Adrenal gland (tissue), 5 donors: Measurements from ENCODE around the gene TLK1.

Experiments
- POLR2A ChIP-seq, 2 donors: fragments of 450-650 bp; IDR thresholded peaks; one replicate each; pipeline ENCODE4 v1.6.1; 2017; ENCODE audit warnings: antibody characterized with exemption in 2 of 2, mild to moderate bottlenecking in 2 of 2, moderate library complexity in 1 of 2
- TF ChIP-seq, protein P1 (sequence below), 6 experiments: fragments of 450-650 bp in 4 of 6; fragments of 200-600 bp in 2 of 6; sonication (generic) in 1 of 6; IDR thresholded peaks; 1 replicate in 5 of 6; 2 replicates in 1 of 6; pipeline versions ENCODE4 v1.5.1 to v1.8.0; 2016 to 2021; ENCODE audit warnings: antibody characterized with exemption in 6 of 6, mild to moderate bottlenecking in 2 of 6, moderate library complexity in 1 of 6
- donor health status: DM: no; HTN: no; CAD: no.

- TF ChIP-seq, protein P1, sequence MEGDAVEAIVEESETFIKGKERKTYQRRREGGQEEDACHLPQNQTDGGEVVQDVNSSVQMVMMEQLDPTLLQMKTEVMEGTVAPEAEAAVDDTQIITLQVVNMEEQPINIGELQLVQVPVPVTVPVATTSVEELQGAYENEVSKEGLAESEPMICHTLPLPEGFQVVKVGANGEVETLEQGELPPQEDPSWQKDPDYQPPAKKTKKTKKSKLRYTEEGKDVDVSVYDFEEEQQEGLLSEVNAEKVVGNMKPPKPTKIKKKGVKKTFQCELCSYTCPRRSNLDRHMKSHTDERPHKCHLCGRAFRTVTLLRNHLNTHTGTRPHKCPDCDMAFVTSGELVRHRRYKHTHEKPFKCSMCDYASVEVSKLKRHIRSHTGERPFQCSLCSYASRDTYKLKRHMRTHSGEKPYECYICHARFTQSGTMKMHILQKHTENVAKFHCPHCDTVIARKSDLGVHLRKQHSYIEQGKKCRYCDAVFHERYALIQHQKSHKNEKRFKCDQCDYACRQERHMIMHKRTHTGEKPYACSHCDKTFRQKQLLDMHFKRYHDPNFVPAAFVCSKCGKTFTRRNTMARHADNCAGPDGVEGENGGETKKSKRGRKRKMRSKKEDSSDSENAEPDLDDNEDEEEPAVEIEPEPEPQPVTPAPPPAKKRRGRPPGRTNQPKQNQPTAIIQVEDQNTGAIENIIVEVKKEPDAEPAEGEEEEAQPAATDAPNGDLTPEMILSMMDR (IDR thresholded peaks at IDR 0.05): no peak
- no peak for TF ChIP-seq POLR2A (IDR thresholded peaks at IDR 0.05)
These were observed 14.1 kb downstream of the TLK1 start for GRCh38 chr2:171146633-171147032.
